SK-N-SH (cell line): ENCODE results near the gene DNAJB6. TPM values are rescaled to one million over a fixed set of nuclear protein-coding genes. Genes with fewer than 3 reads are reported as not detected.

Experiments
- CTCF ChIA-PET: fragments of 300-600, 350-600 bp; formaldehyde crosslinking; extraction: SDS; loops from one replicate; lab custom pipeline; 2021; lab: Yijun Ruan, JAX
- POLR2A ChIA-PET: fragments of 350-600 bp; sonication (Branson Sonifier 250); formaldehyde crosslinking; extraction: SDS; loops from one replicate; lab custom pipeline; 2020; ENCODE audit warnings: antibody characterized with exemption, inconsistent platforms; lab: Yijun Ruan, JAX
- DNase-seq: peaks from one replicate; pipeline ENCODE4 v3.0.0; 2012
- H2AFZ ChIP-seq: fragments of 200-600 bp; sonication (generic); 2 replicates; pipeline ENCODE4 v1.8.1; 2016; ENCODE audit warnings: antibody characterized with exemption, mild to moderate bottlenecking, low read depth
- H3F3A ChIP-seq: fragments of 200-600 bp; sonication (generic); replicated peaks from 2 replicates; pipeline ENCODE3; 2016; ENCODE audit warnings: antibody characterized with exemption, mild to moderate bottlenecking; ENCODE audit not compliant: insufficient read depth
- H3K27ac ChIP-seq, 2 experiments: fragments of 200-500 bp in 1 of 2; fragments of 200-600 bp in 1 of 2; sonication (Bioruptor generic) in 1 of 2; sonication (generic), shearing (Covaris generic) in 1 of 2; 2 replicates each; pipeline versions ENCODE4 v1.5.1 to v1.6.1; 2014 to 2016; ENCODE audit warnings: low read depth in 2 of 2, inconsistent platforms in 1 of 2, low read length in 1 of 2, mild to moderate bottlenecking in 1 of 2, mixed read lengths in 1 of 2
- H3K27me3 ChIP-seq: fragments of 200-600 bp; sonication (generic), shearing (Covaris generic); 2 replicates; pipeline ENCODE4 v1.6.1; 2016; ENCODE audit warnings: mixed run types; ENCODE audit not compliant: insufficient read depth
- H3K36me3 ChIP-seq, 2 experiments: fragments of 200-500 bp in 1 of 2; fragments of 200-600 bp in 1 of 2; sonication (Bioruptor generic) in 1 of 2; sonication (generic) in 1 of 2; replicated peaks in 1 of 2; 2 replicates each; pipeline versions ENCODE3 to v1.5.1; 2014 to 2016; ENCODE audit warnings: low read length in 1 of 2, mild to moderate bottlenecking in 1 of 2; ENCODE audit not compliant: insufficient read depth in 2 of 2, control insufficient read depth in 1 of 2
- H3K4me1 ChIP-seq, 2 experiments: fragments of 200-500 bp in 1 of 2; fragments of 200-600 bp in 1 of 2; sonication (Bioruptor generic) in 1 of 2; sonication (generic), shearing (Covaris generic) in 1 of 2; 2 replicates each; pipeline versions ENCODE4 v1.5.1 to v1.6.1; 2014 to 2016; ENCODE audit warnings: low read depth in 1 of 2, low read length in 1 of 2, mixed run types in 1 of 2; ENCODE audit not compliant: insufficient read depth in 2 of 2, control insufficient read depth in 1 of 2
- H3K4me2 ChIP-seq: fragments of 200-600 bp; sonication (generic), shearing (Covaris generic); 2 replicates; pipeline ENCODE4 v1.6.1; 2017; ENCODE audit warnings: mixed run types
- H3K4me3 ChIP-seq, 2 experiments: fragments of 200-500 bp in 1 of 2; fragments of 200-600 bp in 1 of 2; sonication (Bioruptor generic) in 1 of 2; sonication (generic), shearing (Covaris generic) in 1 of 2; 2 replicates each; pipeline versions ENCODE4 v1.5.1 to v1.8.1; 2014 to 2016; ENCODE audit warnings: low read depth in 2 of 2, inconsistent platforms in 1 of 2, low read length in 1 of 2, mild to moderate bottlenecking in 1 of 2, mixed read lengths in 1 of 2, moderate library complexity in 1 of 2
- H3K79me2 ChIP-seq: fragments of 200-600 bp; sonication (generic); 2 replicates; pipeline ENCODE4 v1.8.1; 2017; ENCODE audit warnings: mild to moderate bottlenecking; ENCODE audit not compliant: insufficient read depth
- H3K9ac ChIP-seq: fragments of 200-600 bp; sonication (generic); 2 replicates; pipeline ENCODE4 v1.6.1; 2017; ENCODE audit warnings: mixed run types
- H3K9me2 ChIP-seq: fragments of 200-600 bp; sonication (generic); 2 replicates; pipeline ENCODE4 v1.6.1; 2017; ENCODE audit warnings: mixed run types
- H3K9me3 ChIP-seq: fragments of 200-600 bp; sonication (generic); 2 replicates; pipeline ENCODE4 v1.6.1; 2017; ENCODE audit warnings: mixed run types, mild to moderate bottlenecking, moderate library complexity
- H4K20me1 ChIP-seq: fragments of 200-600 bp; sonication (generic); 2 replicates; pipeline ENCODE4 v1.6.1; 2017; ENCODE audit warnings: mild to moderate bottlenecking, mixed run types; ENCODE audit not compliant: insufficient read depth
- ELF1 ChIP-seq: IDR thresholded peaks from 2 replicates; pipeline ENCODE4 v1.4.0; 2012
- FOSL2 ChIP-seq: IDR thresholded peaks from 2 replicates; pipeline ENCODE4 v1.4.0; 2012; ENCODE audit warnings: low read depth, mild to moderate bottlenecking, moderate library complexity, borderline replicate concordance
- FOXJ3 ChIP-seq: sonication (generic); formaldehyde crosslinking; IDR thresholded peaks from 2 replicates; pipeline ENCODE4 v1.5.1; 2020; ENCODE audit warnings: mild to moderate bottlenecking, missing genetic modification reagents
- MEF2A ChIP-seq: IDR thresholded peaks from 2 replicates; pipeline ENCODE4 v1.4.0; 2012; ENCODE audit warnings: low read depth, borderline replicate concordance
- MXI1 ChIP-seq: IDR thresholded peaks from 2 replicates; pipeline ENCODE4 v1.6.1; 2012; ENCODE audit warnings: mild to moderate bottlenecking, low read depth, low read length, improper control_type of control experiment
- NFIC ChIP-seq: IDR thresholded peaks from 2 replicates; pipeline ENCODE4 v1.4.0; 2012; ENCODE audit warnings: borderline replicate concordance
- RAD21 ChIP-seq: IDR thresholded peaks from 2 replicates; pipeline ENCODE4 v1.6.1; 2012; ENCODE audit warnings: mild to moderate bottlenecking, low read length
- RCOR1 ChIP-seq: fragments of 150-350 bp; IDR thresholded peaks from 2 replicates; pipeline ENCODE4 v1.6.1; 2017; ENCODE audit warnings: antibody characterized with exemption, low read length
- RFX5 ChIP-seq: IDR thresholded peaks from 2 replicates; pipeline ENCODE4 v1.6.1; 2012; ENCODE audit warnings: mild to moderate bottlenecking, improper control_type of control experiment, low read length
- RXRA ChIP-seq: IDR thresholded peaks from 2 replicates; pipeline ENCODE4 v1.4.0; 2012; ENCODE audit warnings: low read depth, mild to moderate bottlenecking, borderline replicate concordance
- SIN3A ChIP-seq: IDR thresholded peaks from 2 replicates; pipeline ENCODE4 v1.6.1; 2012; ENCODE audit warnings: low read depth, mild to moderate bottlenecking, low read length, moderate library complexity, borderline replicate concordance
- SMC3 ChIP-seq: IDR thresholded peaks from 2 replicates; pipeline ENCODE4 v1.6.1; 2012; ENCODE audit warnings: low read depth, low read length, improper control_type of control experiment
- WGBS: methylation state at CpG from one replicate; pipeline ENCODE4 v1.1.6; 2017; ENCODE audit warnings: low lambda C conversion rate; 5-methylcytosine and 5-hydroxymethylcytosine counted together
- polyA plus RNA-seq, 3 experiments: library from polyadenylated mRNA; depleted of rRNA; stranded (reverse); fragments of >200 nt; gene quantifications; 2 replicates each; pipeline ENCODE4 v1.2.3, GENCODE V29; 2012
- TF ChIP-seq, protein P1 (sequence below): fragments of 150-350 bp; IDR thresholded peaks from 2 replicates; pipeline ENCODE4 v1.6.1; 2016; ENCODE audit warnings: mild to moderate bottlenecking, low read depth, low read length
- TF ChIP-seq, protein P2 (sequence below): IDR thresholded peaks from 2 replicates; pipeline ENCODE4 v1.4.0; 2012; ENCODE audit warnings: low read depth, borderline replicate concordance
- TF ChIP-seq, protein P3 (sequence below): IDR thresholded peaks from 2 replicates; pipeline ENCODE4 v1.4.0; 2012; ENCODE audit warnings: low read depth, borderline replicate concordance
- TF ChIP-seq, protein P4 (sequence below): fragments of 150-350 bp; IDR thresholded peaks from 2 replicates; pipeline ENCODE4 v1.6.1; 2017; ENCODE audit warnings: antibody characterized with exemption, low read length, low read depth, borderline replicate concordance
- TF ChIP-seq, protein P5 (sequence below): IDR thresholded peaks from 2 replicates; pipeline ENCODE4; 2012

DNAJB6 gene
- polyA plus RNA-seq, 1 of the 3 experiments (the other 2 are of a cell fraction) = 176 TPM

DNA sequence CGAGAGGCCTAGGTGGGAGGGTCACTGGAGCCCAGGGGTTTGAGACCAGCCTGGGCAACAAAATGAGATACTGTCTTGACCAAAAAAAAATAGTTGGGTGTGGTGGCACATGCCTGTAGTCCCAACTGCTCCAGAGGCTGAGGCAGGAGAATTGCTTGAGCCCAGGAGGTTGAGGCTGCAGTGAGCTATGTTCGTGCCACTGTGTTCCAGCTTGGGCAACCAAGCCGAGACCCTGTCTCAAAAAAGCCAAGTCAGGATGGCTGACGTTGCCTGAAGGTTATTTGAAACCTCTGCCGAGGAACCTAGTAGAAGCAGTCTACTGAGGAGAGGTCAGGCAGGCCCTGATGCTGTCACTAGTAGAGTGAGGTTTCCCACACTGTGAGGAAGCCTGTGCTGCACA lies 22.8 kb downstream of the DNAJB6 start:
- TF ChIP-seq FOXJ3 (CRISPR knock-in tag) (no peak), ELF1 (no peak), SIN3A (no peak), NFIC (no peak), MEF2A (no peak), MXI1 (no peak), RFX5 (no peak)
- TF ChIP-seq, protein P1, sequence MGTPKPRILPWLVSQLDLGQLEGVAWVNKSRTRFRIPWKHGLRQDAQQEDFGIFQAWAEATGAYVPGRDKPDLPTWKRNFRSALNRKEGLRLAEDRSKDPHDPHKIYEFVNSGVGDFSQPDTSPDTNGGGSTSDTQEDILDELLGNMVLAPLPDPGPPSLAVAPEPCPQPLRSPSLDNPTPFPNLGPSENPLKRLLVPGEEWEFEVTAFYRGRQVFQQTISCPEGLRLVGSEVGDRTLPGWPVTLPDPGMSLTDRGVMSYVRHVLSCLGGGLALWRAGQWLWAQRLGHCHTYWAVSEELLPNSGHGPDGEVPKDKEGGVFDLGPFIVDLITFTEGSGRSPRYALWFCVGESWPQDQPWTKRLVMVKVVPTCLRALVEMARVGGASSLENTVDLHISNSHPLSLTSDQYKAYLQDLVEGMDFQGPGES = no peak
- TF ChIP-seq, protein P2, sequence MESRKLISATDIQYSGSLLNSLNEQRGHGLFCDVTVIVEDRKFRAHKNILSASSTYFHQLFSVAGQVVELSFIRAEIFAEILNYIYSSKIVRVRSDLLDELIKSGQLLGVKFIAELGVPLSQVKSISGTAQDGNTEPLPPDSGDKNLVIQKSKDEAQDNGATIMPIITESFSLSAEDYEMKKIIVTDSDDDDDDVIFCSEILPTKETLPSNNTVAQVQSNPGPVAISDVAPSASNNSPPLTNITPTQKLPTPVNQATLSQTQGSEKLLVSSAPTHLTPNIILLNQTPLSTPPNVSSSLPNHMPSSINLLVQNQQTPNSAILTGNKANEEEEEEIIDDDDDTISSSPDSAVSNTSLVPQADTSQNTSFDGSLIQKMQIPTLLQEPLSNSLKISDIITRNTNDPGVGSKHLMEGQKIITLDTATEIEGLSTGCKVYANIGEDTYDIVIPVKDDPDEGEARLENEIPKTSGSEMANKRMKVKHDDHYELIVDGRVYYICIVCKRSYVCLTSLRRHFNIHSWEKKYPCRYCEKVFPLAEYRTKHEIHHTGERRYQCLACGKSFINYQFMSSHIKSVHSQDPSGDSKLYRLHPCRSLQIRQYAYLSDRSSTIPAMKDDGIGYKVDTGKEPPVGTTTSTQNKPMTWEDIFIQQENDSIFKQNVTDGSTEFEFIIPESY = no peak
- TF ChIP-seq, protein P3, sequence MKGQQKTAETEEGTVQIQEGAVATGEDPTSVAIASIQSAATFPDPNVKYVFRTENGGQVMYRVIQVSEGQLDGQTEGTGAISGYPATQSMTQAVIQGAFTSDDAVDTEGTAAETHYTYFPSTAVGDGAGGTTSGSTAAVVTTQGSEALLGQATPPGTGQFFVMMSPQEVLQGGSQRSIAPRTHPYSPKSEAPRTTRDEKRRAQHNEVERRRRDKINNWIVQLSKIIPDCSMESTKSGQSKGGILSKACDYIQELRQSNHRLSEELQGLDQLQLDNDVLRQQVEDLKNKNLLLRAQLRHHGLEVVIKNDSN = no peak
- TF ChIP-seq, all 33 proteins: peak for 0
- no peaks in the 10 kb centered on the region for H3K9me2 ChIP-seq
- peaks cover 49 to 62% of the 10 kb centered on the region in 2 experiments for H3K36me3 ChIP-seq
- no peak overlapping the region for H3K27ac ChIP-seq
- no peak overlapping the region for H2AFZ ChIP-seq
- no peak overlapping the region for H3K4me2 ChIP-seq
- no peaks in the 10 kb centered on the region for H3K27me3 ChIP-seq
- 90% methylated on average over 5 of the region's 5 CpGs for WGBS
- H4K20me1 ChIP-seq = peaks cover 100% of the 10 kb centered on the region
- POLR2A ChIA-PET = no interaction called here
- no peak overlapping the region for H3K4me3 ChIP-seq
- CTCF ChIA-PET = interaction anchor here (0.7 to 1.5 kb wide), 4 partner anchors 9 to 27 kb away, joined by 3 to 5 read pairs (median 4); no protein-coding TSS in a partner anchor
- no peak overlapping the region for H3K9ac ChIP-seq
- H3K9me3 ChIP-seq = no peaks in the 10 kb centered on the region
- peaks cover 3% of the 10 kb centered on the region for H3F3A ChIP-seq
- DNase-seq = no peak
- H3K4me1 ChIP-seq = peaks cover 13 to 25% of the 10 kb centered on the region in 2 experiments
- peaks cover 100% of the 10 kb centered on the region for H3K79me2 ChIP-seq

DNA sequence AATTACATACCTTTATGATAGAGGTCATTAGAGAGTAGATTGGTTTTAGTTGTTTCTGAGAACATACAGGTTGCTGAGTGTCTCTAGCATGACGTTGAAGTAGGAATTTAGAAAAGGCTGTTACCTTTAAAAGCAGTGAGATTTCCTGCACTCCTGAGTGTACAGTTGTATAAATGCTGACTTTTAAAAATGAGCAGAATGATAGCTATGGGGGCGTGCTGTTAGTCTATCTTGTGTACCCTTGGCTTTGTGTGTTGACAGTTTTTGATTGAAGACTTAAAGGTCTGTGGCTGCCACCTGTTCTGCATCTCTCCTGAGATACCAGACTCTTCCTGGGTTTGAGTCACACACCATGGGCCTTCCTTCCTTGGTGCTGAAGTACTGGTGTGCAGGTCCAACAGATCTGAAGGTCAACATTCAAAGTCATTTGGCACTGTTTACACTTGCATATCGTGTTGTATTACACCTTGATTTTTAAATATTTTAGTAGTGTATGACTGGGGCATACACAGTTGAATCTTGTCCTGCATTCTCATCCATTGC lies 23.8 kb downstream of the DNAJB6 start:
- Histone ChIP-seq H3F3A (peaks cover 3% of the 10 kb centered on the region), H3K27ac (no peak overlapping the region), H3K4me3 (no peak overlapping the region), H3K36me3 (peaks cover 57 to 72% of the 10 kb centered on the region in 2 experiments), H3K79me2 (peaks cover 100% of the 10 kb centered on the region), H3K9ac (no peak overlapping the region), H3K9me2 (no peaks in the 10 kb centered on the region), H2AFZ (no peak overlapping the region), H3K4me1 (peaks cover 7 to 15% of the 10 kb centered on the region in 2 experiments), H4K20me1 (peaks cover 100% of the 10 kb centered on the region), H3K9me3 (no peaks in the 10 kb centered on the region), H3K4me2 (no peak overlapping the region), H3K27me3 (no peaks in the 10 kb centered on the region)
- POLR2A ChIA-PET = no interaction called here
- no peak for DNase-seq
- WGBS = 90% methylated on average over 3 of the region's 3 CpGs
- CTCF ChIA-PET = interaction anchor here (0.6 kb wide), 1 partner anchor 26 kb away, joined by 3 read pairs; no protein-coding TSS in a partner anchor
- TF ChIP-seq RAD21 (no peak), RXRA (no peak), RCOR1 (no peak), MXI1 (no peak), MEF2A (no peak), FOXJ3 (CRISPR knock-in tag) (no peak), SMC3 (no peak), FOSL2 (no peak)
- TF ChIP-seq, protein P3 = no peak
- TF ChIP-seq, protein P2 = no peak
- TF ChIP-seq, protein P4, sequence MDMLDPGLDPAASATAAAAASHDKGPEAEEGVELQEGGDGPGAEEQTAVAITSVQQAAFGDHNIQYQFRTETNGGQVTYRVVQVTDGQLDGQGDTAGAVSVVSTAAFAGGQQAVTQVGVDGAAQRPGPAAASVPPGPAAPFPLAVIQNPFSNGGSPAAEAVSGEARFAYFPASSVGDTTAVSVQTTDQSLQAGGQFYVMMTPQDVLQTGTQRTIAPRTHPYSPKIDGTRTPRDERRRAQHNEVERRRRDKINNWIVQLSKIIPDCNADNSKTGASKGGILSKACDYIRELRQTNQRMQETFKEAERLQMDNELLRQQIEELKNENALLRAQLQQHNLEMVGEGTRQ = no peak
- TF ChIP-seq, protein P5, sequence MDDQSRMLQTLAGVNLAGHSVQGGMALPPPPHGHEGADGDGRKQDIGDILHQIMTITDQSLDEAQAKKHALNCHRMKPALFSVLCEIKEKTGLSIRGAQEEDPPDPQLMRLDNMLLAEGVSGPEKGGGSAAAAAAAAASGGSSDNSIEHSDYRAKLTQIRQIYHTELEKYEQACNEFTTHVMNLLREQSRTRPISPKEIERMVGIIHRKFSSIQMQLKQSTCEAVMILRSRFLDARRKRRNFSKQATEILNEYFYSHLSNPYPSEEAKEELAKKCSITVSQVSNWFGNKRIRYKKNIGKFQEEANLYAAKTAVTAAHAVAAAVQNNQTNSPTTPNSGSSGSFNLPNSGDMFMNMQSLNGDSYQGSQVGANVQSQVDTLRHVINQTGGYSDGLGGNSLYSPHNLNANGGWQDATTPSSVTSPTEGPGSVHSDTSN = no peak
